Raji (cell line): ENCODE data around the gene PADI2.

ENCODE experiments used
- POLR2A ChIP-seq: IDR thresholded peaks from 2 replicates; pipeline ENCODE4 v1.6.1; 2011; ENCODE audit warnings: low read depth, low read length, control low read depth; ENCODE audit not compliant: insufficient read depth

PADI2 gene

GRCh38 chr1:17061892-17062291, 57.4 kb downstream of the PADI2 start:
- TF ChIP-seq POLR2A, result no peak

DNA sequence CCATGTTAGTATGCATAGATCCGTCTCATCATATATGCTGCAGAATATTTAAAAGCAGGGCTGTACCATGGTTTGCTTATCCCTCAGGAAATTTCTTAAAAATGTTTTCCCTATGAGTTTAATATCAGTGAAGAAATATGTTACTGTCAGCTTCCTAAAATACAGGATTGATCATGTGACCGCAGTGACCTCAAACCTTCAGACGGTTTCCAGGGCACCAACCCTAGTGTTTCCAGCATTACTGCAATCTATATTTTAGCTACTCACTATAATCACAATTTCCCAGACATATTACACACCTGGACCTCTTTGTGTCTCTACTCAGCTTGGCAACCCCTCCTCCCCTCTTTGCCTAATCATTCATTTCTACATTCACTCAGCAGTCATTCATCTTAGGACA, 57.8 kb downstream of the PADI2 start:
- TF ChIP-seq POLR2A, result no peak

DNA sequence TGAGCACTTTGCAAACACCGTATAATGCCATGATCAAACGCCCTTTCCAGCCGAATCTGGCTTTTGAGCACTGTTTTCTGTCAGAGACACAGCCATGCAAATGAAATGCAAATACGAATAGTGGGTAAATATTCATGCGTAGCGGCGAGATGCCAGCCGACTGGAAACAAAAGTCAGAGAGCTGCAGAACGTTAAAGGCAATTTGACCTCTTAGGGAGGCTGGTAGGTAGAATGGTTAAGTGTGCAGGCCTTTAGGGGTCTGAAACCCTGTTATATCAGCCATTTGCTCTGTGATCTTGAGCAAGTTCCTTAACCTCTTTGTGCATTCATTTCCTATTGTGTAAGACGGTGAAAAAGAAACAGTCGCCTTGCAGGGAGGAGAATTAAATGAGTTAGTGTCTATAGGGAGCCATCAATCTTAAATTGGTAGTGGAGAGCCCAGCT, 58.9 kb downstream of the PADI2 start:
- no peak for TF ChIP-seq POLR2A

- no peak for TF ChIP-seq POLR2A
These were observed 59.6 kb downstream of the PADI2 start for GRCh38 chr1:17059391-17060305.

GRCh38 chr1:17056551-17056950, 62.7 kb downstream of the PADI2 start:
- TF ChIP-seq POLR2A, result no peak

GRCh38 chr1:17055801-17056200, 63.5 kb downstream of the PADI2 start:
- no peak for TF ChIP-seq POLR2A

GRCh38 chr1:17053685-17054410, 65.4 kb downstream of the PADI2 start, which contains the start of gene SDHB:
Gene SDHB, minus strand, starts transcription at chr1:17054032. Its CDS starts 13 bp downstream, at chr1:17054019.
- TF ChIP-seq POLR2A, result peak; percentile 96

DNA sequence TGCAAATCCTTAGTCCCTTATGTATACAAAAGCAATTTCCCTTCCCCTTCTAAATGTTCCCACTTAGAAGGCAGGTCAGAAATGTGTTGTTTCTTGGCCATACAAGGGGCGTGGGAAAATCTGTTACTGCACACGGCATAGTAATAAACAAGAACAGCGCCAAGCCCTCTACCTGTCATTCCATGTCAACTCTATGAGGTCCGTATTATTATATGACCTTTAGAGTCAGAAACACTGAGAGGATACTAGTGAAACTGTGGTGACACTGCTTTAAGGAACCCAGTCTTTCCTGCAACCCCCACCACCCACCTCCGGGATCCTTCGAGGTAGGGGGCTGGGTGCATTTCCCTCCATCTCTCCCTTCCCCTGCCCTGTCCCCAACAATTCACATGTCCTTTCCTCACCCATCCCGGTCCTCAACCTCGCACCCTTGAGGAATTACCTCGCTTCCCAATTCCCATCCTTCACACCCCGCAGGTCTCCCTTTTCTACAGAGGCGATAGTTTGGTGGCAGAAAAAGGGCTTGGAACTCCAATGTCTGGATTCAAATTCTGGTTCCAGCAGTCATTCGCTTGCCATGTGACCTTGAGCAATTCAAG, 66.1 kb downstream of the PADI2 start:
- TF ChIP-seq POLR2A, result no peak

GRCh38 chr1:17052641-17053040, 66.6 kb downstream of the PADI2 start:
- no peak for TF ChIP-seq POLR2A

DNA sequence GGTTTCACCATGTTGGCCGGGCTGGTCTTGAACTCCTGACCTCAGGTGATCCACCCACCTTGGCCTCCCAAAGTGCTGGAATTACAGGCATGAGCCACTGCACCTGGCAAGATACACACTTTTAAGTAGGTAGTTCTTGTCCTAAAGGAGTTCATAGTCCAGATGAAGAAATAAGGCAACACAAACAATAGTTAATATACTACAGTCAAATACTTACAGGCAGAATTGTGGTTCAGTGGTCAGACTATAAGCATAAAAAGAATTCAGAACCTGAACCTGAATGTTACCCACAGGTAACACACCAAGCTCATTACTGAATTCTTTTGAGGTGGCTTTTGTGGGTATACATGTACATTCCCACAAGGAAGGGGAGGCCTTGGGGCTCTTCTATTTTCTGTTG, 67.2 kb downstream of the PADI2 start:
- no peak for TF ChIP-seq POLR2A

- TF ChIP-seq POLR2A, result no peak
These were observed 71.3 kb downstream of the PADI2 start for GRCh38 chr1:17047924-17048323.

DNA sequence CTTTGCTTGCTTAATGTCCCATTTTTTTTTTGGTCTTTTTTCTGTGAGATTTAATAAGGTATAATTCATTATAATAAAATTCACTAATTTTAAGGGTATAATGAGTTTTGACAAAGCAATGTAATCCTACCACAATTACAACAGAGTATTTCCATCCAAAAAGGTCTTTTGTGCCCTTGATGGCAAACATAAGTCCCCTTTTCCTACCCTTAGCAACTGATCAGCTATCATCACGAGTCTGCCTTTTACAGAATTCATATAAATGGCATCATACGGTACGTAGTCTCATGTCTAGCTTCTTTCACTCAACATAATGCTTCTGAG, 73.0 kb downstream of the PADI2 start:
- TF ChIP-seq POLR2A, result no peak

DNA sequence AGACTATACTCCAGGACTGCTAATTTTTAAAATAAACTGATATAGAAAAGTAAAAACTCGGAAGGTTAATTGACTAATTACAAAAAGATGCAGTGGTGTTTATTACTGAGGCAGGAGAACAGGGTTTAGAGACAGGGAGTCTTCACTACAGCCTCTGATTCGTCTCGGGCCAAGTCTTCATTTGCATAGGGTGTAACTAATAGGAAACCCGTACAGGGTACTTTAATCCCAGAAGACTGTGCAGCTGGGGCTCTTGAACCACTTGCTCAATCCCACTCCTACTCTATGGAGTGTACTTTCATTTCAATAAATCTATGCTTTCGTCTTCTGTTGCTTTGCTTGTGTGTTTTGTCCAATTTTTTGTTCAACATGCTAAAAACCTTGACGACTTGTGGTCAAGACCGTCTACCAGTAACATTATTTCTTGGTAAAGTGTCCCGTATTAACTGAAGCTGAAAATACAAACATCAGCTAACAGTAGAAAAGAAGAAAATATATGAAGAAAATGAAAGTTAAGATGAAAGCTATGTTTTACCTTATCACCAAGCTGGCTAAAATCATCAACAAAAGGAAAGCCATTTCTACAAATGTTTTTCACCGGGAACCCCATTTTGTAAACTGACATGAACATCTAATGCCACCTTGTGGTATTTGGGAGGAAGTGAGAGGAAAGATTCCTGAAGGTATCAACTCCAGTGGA, 73.5 kb downstream of the PADI2 start:
- no peak for TF ChIP-seq POLR2A

GRCh38 chr1:17045150-17045549, 74.1 kb downstream of the PADI2 start:
- TF ChIP-seq POLR2A, result no peak

DNA sequence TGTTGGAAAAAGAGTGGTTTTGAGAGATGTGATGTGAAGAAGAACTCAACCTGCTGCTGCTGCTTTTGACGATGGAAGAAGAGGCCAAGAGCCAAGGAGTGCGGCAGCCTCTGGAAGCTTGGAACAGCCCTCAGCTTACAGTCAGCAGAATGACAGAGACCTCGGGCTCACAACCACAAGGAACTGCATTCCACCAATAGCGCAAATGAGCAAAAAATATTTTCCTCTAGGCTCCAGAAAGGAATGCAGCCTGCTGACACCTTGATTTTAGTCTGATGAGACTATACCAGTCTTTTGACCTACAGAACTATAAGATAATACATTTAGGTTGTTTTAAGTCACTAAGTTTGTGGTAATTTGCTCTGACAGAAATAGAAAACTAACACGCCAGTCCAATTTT, 75.6 kb downstream of the PADI2 start:
- TF ChIP-seq POLR2A, result no peak
